Epithelial cell of prostate (primary cell): ENCODE data around the gene CARS1.
A peak's percentile ranks its signal among the peaks of the same experiment; 100 is the strongest.
"Not testable (repeated sequence)": the region's sequence is repeated elsewhere in the genome, so short reads cannot be mapped to it uniquely, and the experiment has no call there.

Experiments used
- DNase-seq: peaks from one replicate; pipeline ENCODE4 v3.0.0-alpha.2; 2011; ENCODE audit warnings: low read depth, low spot score
- H3K27ac ChIP-seq: fragments of 450-650 bp; 2 replicates; pipeline ENCODE4 v1.5.1; 2017; ENCODE audit warnings: mild to moderate bottlenecking

The CARS1 gene

DNA sequence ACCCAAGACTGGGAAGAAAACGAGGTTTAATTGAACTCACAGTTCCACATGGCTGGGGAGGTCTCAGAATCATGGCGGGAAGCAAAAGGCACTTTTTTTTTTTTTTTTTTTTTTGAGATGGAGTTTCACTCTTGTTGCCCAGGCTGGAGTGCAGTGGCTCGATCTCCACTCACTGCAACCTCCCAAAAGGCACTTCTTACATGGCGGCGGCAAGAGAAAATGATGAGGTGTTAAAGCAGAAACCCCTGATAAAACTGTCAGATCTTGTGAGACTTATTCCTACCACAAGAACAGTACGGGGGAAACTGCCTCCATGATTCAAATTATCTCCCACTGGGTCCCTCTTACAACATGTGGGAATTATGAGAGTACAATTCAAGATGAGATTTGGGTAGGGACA, 7.5 kb upstream of the CARS1 start:
- not testable (repeated sequence) for DNase-seq, H3K27ac ChIP-seq

DNA sequence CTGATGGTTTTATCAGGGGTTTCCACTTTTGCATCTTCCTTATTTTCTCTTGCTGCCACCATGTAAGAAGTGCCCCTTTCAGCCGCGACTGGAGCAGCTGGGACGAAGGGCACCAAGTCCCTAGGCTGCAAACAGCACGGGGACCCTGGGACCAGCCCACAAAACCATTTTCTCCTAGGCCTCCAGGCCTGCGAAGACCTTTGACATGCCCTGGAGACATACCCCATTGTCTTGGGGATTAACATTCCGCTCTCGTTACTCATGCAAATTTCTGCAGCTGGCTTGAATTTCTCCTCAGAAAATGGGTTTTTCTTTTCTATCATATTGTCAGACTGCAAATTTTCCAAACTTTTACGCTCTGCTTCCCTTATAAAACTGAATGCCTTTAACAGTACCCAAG, 6.7 kb upstream of the CARS1 start:
- DNase-seq, H3K27ac ChIP-seq: not testable (repeated sequence)

DNA sequence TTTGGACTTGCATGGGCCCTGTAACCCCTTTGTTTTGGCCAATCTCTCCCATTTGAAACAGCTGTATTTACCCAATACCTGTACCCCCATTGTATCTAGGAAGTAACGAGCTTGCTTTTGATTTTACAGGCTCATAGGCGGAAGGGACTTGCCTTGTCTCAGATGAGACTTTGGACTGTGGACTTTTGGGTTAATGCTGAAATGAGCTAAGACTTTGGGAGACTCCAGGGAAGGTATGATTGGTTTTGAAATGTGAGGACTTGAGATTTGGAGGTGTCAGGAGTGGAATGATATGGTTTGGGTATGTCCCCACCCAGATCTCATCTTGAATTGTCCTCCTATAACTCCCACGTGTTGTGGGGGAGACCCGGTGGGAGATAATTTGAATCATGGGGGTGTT, 6.2 kb upstream of the CARS1 start:
- not testable (repeated sequence) for DNase-seq, H3K27ac ChIP-seq

DNA sequence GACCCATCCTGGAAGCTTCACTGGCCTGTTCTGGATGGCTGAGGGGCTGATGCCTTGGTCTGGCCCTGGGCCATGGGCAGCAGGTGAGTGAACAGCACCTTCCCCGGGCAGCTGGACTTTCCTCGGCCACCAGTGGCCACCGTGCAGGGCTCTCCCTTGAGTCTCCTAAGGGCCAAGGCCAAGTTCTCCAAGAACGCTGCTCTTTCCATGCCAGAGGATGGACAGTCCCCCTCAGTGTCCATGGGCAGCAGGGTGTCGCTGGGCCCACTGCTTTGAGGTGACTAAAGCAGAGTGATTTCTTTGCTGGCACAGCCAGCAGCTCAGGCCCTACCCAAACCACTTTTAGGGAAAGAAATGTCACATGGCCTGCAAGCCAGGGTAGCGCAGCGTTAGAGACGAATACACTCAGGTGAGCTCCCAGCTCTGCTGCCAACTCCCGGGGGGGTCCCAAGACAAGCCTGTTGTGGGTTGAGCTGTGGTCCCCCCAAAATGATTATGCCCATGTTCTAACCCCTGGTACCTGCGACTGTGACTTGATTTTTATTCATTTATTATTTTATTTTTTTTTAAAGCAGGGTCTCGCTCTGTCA, 3.3 kb upstream of the CARS1 start:
- DNase-seq, result no peak
- H3K27ac ChIP-seq, result no peak overlapping the region

DNA sequence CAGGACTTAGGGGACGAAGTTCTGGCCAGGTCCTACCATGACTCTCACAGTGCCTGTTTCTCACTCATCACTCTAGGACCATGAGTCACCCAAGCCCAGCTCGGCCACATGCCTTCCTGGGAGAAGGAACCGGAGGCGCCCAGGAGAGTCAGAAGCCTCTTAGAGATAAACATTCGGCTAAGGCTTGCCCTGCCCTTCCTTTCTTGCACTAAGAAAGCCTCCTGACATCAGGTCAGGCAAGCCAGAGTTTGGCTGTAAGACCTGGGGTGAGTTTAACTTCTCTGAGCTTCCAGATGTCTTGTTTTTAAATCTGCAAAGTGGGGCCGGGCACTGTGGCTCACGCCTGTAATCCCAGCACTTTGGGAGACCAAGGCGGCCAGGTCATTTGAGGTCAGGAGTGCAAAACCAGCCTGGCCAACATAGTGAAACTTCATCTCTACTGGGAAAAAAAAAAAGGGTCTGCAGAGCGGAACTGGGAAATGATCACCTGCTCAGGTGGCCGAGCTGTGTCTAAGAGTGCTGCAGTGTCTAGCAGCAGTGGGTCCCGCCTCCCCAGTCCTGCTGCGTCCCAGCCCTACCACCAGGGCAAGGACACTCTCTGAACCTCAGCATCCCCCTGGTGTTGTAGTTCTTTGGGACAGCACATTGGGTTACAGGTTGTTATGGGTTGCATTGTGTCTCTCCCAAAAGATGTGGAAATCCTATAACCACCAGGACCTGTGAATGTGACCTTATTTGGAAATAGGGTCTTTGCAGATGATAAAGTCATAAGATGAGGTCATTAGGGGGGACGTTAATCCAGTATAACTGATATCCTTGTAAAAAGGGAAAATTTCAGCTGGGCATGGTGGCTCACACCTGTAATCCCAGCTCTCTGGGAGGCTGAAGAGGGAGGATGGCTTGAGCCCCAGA, 1.8 kb upstream of the CARS1 start:
- H3K27ac ChIP-seq, result peak overlapping the region; percentile 44
- peak; percentile 56 for DNase-seq

DNA sequence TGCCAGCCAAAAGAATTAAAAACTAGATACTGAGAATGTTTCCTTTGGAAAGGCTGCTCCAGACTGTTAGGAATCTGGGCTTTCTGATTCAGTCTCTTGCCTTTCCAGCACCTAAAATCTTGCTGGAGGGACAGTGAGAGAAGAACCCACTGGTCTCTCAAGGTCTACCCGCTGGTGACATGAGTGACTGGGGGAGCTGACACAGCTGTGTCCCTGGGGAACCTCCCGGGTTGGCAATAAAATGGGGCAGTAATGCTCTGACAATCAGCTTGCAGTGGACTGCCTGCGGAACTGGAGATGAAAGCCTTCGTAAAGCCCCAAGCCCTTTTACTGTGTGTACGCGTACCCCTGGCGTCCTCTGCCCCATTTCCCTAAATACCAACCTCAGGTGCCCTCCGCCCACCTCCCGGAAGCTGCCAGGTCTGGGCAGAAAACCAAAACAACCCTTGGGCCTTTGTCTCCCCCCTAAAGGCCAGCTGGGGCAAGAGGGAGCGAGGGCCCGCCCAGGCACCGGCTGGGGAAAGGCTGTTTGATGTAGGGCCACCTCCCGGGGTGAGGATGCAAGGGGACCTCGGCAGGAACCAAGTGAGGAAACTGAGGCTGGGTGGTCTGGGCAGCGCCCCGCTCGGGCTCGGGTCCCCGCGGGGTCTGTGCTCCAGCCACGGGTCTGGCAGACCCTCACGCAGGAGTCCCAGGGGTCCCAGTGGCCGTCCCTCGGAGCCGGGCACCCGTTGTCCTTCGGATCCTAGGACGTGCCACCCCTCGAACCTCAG, 741 bp downstream of the CARS1 start:
- peak overlapping the region; percentile 78 for H3K27ac ChIP-seq
- no peak for DNase-seq

DNA sequence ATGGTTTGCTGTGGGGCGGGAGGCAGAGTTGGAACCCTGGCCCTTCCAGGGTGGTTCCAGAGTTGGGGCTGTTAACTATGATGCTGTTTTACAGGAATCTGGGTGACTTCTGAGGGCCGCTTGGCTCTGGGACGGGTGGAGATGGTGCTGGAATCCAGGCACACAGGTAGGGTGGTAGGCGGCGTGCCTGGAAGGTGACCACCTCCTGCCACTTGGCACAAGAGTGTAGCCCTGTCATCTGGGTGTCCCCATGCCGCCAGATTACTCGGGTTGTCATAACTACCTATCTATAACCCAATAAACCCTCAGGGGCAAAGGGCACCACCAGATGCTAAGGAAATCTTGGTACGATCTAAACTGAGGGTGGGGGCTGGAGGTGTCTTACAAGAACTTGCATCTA, 1.3 kb downstream of the CARS1 start:
- peak overlapping the region; percentile 78 for H3K27ac ChIP-seq

DNA sequence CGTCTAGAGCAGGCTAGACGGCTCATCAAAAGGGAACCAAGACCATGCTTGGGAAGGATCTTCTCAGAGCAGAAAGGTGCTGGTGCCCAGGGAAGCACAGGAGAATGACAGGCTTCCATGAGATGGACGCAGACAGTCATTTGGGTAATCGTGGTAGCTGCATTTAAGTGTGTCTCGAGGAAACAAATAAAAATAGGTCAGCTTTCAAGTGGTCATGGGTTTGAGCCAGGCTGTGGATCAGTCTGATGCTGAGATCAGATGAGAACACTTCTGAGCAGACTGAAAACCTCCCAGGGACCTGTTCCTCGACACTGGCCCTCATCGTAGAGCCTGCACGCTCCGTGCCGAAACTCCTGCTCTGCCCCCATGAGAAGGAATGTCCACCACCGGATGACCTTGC, 4.7 kb downstream of the CARS1 start:
- DNase-seq, result no peak
- H3K27ac ChIP-seq, result no peak overlapping the region

More for the DNA sequence above, 1.3 kb downstream of the CARS1 start:
- DNase-seq, result no peak

DNA sequence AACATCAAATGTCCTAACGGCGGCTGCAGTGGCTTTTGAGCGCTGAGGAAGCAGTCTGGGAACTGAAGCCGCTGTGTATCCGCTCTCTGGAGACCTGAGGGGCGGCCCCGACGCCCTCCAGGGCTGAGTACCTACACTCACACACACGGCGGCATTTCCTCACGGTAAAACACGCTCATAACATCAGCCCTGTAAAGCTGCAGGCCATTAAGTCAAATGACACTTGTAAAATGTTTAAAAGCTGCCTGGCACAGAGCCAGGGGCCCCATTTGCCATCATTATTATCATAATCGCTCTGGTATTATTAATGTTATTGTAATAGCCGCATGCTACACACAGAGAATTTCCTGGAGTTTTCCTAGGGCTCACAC, 5.1 kb downstream of the CARS1 start:
- DNase-seq, result no peak
- H3K27ac ChIP-seq, result no peak overlapping the region

DNA sequence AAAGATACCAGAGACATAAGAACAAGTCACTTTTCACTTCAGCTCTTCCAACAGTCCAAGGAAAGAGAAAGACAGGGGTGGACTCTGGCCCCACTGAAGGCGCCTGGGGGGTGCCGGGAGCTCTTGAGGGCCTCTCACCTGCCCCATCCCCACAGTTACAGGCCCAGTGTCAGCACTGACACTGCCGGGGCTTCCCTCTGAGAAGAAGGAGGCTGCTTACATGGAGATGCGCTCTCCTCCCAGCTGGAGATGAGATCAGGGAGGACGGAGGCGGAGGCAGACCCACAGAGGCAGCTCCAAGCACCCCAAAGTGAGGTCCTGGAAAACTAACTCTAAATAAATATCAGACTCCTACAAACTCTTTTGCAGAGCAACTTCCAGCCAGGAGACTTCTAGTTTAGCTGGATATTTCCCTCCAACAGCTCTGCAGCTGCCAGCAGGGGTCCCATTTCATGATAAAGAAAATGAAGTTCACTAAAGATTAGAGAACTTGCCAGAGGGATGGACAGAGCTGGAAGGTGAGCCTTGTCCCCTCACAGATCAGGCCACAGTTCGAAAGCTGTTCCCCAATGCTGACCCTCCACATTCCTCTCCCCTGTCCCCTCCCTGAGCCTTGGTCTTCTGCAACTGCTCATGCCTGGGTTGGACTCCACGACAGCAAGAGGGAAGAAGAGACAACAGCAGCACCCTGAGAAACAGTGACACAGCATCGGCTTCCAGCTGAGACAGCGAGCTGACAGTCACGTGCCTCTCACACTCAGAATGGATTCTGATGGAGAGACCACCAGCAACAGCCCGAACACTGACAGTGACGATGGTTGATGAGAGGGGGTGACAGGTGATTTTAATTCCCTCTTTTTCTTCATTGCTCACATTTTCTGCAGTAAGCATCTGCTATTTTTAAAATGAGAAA, 5.8 kb downstream of the CARS1 start:
- no peak for DNase-seq
- H3K27ac ChIP-seq, result no peak overlapping the region

DNA sequence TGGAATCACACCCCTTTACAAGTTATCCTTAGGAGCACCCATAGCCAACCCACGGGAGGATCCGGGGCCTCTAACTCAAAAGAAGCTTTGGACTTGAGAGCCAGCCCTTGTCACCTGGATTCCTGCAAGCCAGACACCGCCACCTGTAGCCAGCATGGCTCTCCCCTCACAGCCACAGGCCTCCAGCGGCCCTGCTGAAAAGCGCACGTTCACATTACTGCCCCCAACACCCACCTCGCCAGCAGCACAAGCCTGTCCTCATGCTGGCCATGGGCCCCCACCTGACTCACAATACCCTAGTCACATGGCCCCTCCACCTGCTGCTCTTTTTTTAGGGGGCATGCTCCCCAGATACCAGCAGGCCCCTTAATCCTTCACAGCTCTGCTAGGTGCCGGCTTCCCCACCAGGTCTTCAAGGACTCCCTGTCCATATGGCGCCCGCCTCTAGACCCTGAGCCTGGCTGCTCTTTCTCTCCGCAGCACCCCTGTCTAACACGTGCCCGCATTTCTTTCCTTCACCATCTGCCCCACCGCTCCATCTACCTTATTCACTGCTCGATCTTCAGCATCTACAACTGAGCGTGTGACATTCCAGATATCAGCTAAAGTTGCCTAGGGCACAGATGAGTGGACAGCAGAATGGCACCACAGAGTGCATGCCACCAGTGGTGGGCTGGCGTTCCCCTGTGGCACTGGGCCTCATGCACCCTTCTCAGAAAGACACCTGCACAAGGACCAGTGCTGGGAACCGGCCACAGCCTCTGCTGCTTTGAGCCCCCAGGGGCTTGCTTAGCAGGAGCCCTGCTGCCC, 6.6 kb downstream of the CARS1 start:
- no peak overlapping the region for H3K27ac ChIP-seq
- DNase-seq, result no peak

DNA sequence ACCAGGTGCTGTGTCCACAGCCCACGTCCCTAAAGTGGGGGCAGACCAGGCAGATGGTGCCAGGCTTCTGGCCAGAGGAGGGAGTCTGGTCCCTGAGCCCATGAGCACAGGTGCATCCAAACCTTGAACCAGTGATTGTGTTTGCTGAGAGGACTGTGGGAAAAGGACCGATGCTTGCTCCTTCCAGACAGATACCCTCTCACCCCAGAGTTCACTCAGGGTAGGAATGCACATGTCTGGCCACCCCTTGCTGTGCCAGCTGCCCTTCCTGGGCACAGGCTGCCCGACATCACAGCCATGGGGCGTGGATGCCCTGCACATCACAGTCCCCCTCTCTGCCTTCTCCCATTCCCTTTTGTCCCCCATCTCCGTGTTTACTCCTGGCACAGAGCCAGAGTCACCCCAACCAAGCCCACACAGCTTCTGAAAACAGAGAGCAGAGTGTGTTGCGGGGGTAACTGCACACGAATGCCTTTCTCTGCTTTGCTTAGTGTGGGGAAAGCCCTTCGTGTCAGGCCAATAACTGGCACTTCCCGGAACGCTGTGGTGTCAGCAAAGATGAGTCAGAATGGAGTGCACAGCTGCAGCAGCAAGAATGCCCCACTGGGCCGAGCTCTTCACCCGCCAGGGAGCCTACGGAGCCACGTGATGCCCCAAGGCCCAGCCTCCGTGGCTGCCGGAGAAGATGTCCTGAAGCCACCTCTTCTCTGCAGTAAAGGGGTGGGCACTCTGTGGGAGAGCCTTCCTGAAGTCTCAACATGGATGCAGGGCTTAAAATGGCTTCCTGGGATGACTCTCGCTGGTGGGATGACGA, 7.6 kb downstream of the CARS1 start:
- H3K27ac ChIP-seq, result no peak overlapping the region
- DNase-seq, result peak; percentile 61

DNA sequence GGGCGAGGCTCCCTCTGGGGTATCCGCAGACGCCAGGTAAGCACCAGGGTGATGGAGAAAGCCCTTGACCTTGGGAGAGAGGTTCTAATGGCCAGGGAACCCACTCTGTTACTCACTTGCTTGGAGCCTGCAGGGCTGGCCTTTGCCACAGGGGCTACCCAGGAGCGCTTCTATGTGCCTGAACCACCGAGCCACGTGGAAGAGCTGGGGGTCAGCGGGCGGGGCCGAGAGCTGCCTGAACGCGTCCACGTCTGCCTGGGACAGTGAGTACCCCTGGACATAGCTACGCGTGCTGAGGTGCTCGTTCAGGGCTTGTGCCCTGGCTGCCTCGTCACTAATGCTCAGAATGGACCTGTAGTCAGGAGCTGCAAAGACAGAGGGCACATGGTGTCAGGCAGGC, 9.6 kb downstream of the CARS1 start:
- no peak for DNase-seq
- no peak overlapping the region for H3K27ac ChIP-seq

DNA sequence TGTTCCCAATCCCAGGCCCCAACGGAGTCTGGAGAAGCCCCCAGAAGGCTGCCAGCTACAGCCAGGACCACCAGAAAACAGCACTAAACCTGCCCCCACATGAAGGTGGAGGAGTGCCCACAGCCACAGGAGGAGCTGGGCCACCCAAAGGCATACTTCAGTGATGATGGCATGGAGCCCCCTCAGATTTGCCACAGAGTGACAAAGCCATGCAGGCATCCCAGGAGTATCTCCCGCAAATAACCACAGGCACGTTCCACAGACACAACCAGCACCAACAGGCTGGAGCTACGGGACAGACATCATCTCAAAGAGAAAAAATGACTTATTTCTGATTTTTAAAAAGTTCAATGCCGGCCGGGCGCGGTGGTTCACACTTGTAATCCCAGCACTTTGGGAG, 10.6 kb downstream of the CARS1 start:
- DNase-seq, result no peak
- no peak overlapping the region for H3K27ac ChIP-seq

DNA sequence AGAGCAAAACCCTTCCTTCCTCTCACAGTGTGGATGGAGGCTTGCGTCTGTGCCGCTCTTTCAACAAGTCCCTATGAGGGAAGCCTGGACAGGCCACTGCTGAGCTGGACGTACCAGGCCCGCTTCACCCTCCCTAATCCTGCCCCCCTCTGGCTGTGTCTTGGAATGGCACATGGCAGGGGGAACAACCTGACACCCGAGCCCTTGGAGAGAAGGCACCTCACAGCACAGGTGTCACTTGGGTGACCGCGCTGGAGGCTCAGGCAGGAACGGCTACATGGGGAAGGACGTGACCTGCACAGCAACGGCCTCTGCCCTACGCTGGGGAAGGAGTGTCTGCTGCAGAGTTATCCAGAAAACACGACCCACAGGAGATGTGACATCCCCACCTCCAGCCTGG, 11.0 kb downstream of the CARS1 start:
- H3K27ac ChIP-seq, result no peak overlapping the region
- DNase-seq, result no peak

DNA sequence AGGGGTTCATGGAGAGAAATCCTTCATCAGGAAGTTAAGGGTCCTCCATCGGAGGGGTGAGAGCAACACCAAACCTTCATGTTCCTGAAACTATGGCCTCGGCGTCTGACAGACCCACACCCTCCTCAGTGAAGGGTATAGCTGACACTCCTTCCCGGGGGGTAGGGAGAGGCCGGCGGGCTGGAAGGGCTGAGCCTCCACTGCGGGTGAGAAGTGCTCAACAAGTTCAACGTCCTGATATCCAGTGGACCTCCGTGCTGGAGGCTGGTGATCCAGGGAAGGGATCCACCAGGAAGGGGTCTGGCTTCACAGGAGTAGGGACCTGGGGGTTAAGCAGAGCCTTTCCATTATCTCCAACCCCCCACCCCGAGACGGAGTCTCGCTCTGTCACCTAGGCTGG, 12.3 kb downstream of the CARS1 start:
- DNase-seq, result no peak
- H3K27ac ChIP-seq, result no peak overlapping the region

DNA sequence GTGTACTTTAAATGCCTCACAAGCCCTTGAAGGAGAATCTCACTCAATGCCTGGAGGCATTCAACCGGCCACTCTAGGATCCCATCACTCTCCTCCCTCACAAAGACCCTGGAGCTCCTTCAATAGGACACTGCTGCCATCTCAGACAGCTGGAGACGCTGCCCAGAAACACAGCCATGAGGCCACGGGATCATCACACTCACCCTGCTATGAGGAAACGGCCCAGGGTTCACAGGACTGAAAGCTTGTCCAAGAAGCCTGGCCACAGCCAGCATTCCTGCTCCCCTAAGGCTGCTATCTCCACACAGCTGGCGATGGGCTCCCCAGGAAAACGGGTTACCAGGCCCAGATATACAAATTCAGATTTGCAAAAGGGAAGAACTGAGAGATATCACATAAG, 13.2 kb downstream of the CARS1 start:
- no peak for DNase-seq
- no peak overlapping the region for H3K27ac ChIP-seq

DNA sequence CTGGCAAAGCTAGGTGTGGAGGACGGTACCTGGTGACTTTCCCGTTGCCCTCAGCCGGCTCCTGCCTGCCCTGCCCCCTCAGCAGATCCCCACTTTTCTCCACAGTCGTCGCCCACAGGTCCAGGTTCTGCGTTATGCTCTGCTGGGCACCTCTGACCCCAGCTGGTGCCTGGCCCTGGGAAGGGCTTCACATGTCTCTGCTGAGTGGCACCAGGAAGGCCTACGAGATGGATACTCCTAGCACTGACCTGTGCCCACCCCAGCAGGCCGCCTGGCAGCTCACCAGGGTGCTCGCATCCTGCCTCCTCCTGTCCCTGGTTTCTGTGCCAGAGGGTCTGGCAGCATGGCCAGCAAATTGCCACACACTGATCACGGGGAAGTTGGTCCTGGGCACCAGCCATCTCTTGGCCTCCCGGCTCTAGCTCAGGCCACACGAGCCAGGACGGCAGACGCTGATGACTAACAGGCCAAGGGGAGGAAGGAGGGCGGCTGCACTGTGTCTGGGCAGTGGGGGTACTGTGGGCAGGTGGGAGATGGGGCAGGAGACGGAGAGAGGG, 13.8 kb downstream of the CARS1 start:
- no peak overlapping the region for H3K27ac ChIP-seq
- DNase-seq, result no peak
